Bronchial epithelial cell (primary cell): Measurements from ENCODE around the gene SFMBT1. TPM values are rescaled to one million over a fixed set of nuclear protein-coding genes. Genes with fewer than 3 reads are reported as not detected.

Experiments used
- DNase-seq: peaks from one replicate; pipeline ENCODE4 v3.0.0-alpha.2; 2010; ENCODE audit warnings: low read depth
- FAIRE-seq: peaks from 2 replicates; lab custom pipeline; 2011; peaks lifted over from hg19 to GRCh38; lab: Jason Lieb, UNC
- H3K27me3 ChIP-seq: 2 replicates; pipeline ENCODE4 v1.5.1; 2011; ENCODE audit warnings: low read length; ENCODE audit not compliant: control insufficient read depth, insufficient read depth
- H3K36me3 ChIP-seq: 2 replicates; pipeline ENCODE4 v1.5.1; 2011; ENCODE audit warnings: low read length; ENCODE audit not compliant: control insufficient read depth, insufficient read depth
- H3K4me3 ChIP-seq: 2 replicates; pipeline ENCODE4 v1.5.1; 2011; ENCODE audit warnings: mild to moderate bottlenecking, low read depth, low read length, control low read depth
- total RNA-seq: library from RNA; depleted of rRNA; stranded (reverse); fragments of >200 nt; gene quantifications from 2 replicates; pipeline ENCODE4 v1.2.1, GENCODE V29; 2014
- TF ChIP-seq, protein P1 (sequence below): IDR thresholded peaks from 2 replicates; pipeline ENCODE4 v1.5.1; 2011; ENCODE audit warnings: mild to moderate bottlenecking, moderate library complexity, low read length, control low read depth, inconsistent platforms; ENCODE audit not compliant: insufficient read depth, severe bottlenecking

SFMBT1 gene
- total RNA-seq, 1 donor from 2014 or later, result 7.6 TPM

DNA sequence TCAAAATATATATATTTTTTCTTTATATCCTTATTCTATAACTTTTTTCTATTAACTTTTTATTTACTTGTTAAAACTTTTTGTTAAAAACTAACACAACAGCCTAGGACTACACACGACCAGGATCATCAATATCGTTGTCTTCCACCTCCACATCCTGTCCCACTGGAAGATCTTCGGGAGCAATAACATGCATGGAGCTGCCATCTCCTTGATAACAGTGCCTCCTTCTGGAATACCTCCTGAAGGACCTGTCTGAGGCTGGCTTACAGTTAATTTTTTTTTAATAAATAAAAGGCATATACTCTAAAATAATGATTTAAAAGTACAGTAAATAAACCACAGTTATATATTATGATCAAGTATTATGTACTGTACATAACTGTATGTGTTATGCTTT lies 58.9 kb downstream of the SFMBT1 start:
- FAIRE-seq (no peak), DNase-seq (peak; percentile 30)
- H3K4me3 ChIP-seq, result no peak overlapping the region
- TF ChIP-seq, protein P1, sequence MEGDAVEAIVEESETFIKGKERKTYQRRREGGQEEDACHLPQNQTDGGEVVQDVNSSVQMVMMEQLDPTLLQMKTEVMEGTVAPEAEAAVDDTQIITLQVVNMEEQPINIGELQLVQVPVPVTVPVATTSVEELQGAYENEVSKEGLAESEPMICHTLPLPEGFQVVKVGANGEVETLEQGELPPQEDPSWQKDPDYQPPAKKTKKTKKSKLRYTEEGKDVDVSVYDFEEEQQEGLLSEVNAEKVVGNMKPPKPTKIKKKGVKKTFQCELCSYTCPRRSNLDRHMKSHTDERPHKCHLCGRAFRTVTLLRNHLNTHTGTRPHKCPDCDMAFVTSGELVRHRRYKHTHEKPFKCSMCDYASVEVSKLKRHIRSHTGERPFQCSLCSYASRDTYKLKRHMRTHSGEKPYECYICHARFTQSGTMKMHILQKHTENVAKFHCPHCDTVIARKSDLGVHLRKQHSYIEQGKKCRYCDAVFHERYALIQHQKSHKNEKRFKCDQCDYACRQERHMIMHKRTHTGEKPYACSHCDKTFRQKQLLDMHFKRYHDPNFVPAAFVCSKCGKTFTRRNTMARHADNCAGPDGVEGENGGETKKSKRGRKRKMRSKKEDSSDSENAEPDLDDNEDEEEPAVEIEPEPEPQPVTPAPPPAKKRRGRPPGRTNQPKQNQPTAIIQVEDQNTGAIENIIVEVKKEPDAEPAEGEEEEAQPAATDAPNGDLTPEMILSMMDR, result peak; percentile 11
- no peaks in the 10 kb centered on the region for H3K27me3 ChIP-seq
- H3K36me3 ChIP-seq, result no peaks in the 10 kb centered on the region

DNA sequence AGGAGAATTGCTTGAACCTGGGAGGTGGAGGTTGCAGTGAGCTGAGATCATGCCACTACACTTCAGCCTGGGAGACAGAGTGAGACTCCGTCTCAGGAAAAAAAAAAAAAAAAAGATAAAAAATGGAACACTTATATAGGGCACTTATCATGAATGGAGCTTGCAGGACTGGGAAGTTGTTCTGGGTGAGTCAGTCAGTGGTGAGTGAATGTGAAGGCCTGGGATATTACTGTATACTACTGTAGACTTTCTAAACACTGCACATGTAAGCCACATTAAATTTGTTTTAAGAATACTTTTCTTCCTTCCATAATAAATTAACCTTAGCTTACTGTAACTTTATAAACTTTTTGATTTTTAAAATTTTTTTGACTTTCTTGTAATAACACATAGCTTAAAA lies 59.8 kb downstream of the SFMBT1 start:
- Histone ChIP-seq H3K27me3 (no peaks in the 10 kb centered on the region), H3K36me3 (no peaks in the 10 kb centered on the region), H3K4me3 (no peak overlapping the region)
- DNase-seq (no peak), FAIRE-seq (no peak)
- TF ChIP-seq, protein P1, result no peak

DNA sequence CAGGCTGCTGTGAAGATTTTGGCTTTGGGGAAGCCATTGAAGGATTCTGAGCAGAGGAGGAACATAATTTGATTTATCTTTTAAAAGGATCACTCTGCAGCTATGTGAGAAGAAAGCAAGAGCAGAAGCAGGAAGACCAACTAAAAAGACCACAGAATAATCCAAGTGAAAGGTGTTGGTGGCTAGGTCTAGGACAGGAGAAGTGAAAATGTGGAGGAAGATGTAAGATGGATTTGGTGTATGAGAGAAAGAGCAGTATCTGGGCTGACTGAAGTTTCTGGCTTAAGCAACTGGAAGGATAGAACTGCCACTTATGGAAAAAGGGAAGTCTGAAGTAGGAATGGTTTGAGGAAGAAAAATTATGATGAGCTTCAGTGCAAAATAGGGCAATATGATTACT lies 62.0 kb downstream of the SFMBT1 start:
- Histone ChIP-seq H3K27me3 (no peaks in the 10 kb centered on the region), H3K4me3 (no peak overlapping the region), H3K36me3 (no peaks in the 10 kb centered on the region)
- FAIRE-seq (no peak), DNase-seq (no peak)
- TF ChIP-seq, protein P1, result no peak

DNA sequence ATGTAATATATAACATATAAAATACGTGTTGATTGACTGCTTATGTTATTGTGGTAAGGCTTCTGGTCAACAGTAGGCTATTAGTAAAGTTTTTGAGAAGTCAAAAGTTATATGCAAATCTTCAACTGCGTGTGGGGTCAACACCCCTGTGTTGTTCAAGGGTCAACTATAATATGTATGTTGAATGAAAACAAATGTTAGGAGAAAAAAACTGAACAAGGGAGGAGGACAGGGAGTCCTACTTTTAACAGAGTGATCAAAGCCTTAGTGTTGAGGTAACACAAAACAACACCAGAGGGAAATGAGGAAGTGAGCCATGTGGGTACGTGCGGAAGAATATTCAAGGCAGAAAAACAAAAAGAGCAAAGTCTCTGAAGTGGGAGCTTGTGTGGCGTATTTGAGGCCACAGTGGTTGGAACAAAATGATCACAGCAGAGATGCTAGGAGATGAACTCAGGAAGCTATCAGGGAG lies 62.5 kb downstream of the SFMBT1 start:
- FAIRE-seq, result no peak
- DNase-seq, result no peak
- TF ChIP-seq, protein P1, result no peak
- Histone ChIP-seq H3K36me3 (no peaks in the 10 kb centered on the region), H3K4me3 (no peak overlapping the region), H3K27me3 (no peaks in the 10 kb centered on the region)

DNA sequence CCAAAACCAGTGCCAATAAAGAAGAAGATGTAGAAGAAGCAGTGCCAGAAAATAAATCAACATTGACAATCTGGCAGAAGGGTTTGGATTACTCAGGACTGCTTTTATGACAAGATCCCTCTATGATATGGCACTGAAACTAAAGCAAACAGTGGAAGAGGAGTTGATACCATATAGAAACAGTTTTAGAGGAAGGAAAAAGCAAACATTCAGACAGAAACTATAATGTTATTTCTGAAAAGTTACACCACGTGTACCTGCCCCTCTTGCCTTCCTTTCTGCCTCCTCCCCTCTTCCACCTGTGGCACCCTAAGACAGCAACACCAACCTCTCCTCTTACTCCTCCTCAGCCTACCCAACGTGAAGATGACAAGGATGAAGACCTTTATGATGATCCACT lies 63.0 kb downstream of the SFMBT1 start:
- TF ChIP-seq, protein P1, result no peak
- Histone ChIP-seq H3K27me3 (no peaks in the 10 kb centered on the region), H3K4me3 (no peak overlapping the region), H3K36me3 (no peaks in the 10 kb centered on the region)
- FAIRE-seq (no peak), DNase-seq (no peak)
